Endothelial cell of hepatic sinusoid (primary cell): ENCODE results near the gene RIPK3.

Experiments
- in situ Hi-C: cut with HindIII; loops from 2 replicates; pipeline ENCODE4 v1.10.0; 2017; ENCODE audit warnings: low sequenced_read_pairs

RIPK3 gene

DNA sequence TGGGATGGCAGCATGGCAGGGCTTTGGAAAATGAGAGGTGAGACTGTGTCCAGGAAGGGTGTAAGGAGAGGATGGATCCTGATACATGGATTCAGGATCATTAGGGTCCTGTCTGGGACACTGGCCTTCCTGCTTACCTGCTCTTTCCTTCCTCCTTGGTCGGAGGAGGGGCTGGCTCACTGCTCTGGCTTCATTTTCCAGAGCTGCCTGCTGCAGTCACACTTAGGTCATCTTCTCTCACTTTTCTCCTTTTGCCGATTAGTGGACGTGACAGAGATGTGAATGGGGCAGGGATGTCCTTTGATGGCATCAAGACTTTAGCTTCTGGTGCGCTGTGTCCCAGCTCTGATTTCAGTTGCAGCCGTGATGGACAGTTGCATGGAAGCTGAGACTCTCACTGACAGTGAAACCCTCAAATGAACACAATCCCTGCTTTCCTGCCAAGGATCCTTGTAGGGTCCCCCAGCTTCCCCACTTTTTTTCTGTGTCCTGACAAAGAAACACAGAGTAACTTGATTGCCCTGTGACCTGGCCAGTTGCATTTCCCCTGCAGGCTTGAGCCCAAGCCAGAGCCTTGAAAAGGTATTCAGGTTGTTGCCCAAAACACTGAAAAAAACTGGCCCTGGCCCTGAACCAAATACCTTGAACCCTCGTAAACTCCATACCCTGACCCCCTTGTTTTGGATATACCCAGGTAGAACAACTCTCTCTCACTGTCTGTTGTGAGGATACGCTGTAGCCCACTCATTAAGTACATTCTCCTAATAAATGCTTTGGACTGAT, 31.3 kb downstream of the RIPK3 start:
- in situ Hi-C loops: no loop called here

DNA sequence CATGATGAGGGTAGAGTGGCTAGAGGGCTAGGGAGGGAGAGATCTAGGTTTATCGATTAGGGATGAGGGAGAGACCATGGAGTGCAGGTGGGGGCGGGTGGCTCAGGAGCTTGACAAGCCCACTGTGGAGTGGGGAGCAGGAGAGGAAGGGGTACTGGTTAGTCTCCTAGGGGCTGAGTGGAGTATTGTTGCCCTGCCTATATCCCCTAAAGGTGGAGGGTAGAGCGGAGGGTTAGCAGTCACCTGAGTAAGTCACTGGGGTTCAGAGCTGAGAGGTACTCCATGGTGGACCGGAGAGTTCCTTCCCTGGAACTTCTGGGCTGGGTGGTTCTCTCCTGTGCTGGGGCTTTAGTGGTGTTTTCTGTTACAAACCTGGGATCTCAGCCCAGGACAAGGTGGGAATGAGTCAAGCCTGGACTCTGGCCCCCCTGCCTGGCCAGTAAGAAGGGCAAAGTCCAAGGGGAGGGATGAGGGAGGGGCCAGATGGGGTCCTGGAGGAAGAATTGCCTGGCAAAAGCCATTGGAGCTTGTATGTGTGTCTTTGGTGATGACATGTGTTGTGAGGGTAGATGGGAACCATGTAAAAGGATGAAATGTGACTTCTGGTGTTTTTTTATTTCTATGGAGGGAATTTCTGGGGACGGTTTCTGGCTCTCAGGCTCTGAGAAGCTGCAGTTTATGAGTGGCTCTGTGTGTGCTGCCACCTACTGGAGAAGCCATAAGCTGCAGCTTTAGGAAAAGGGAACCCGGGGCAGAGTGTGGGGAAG, 32.0 kb downstream of the RIPK3 start, which contains the start of gene CIDEB:
TSS of gene CIDEB (minus strand) at position 403 of the 767 bp plus-strand sequence. CDS start at position 284, 119 bp downstream.
- in situ Hi-C loops: no loop called here

DNA sequence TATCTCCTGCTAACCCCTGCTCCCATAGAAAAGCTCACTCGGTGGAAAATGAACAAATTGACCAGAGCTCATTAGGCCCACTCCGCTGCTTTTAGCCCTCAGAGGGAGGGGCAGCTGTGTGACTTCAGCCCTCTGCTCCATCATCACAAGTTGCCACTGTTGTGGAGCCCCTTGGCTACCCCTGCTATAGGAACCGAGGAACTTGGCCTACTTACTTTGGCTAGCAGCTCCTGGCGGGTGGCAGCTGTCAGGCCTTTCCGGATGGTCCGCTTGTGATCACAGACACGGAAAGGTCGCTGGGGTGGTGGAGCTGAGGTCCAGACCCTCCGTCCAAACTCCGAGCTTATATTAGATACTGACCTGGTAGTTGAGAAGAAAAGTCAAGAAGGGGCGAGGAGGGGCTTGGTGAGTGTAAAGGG, 32.6 kb downstream of the RIPK3 start:
- in situ Hi-C loops: no loop called here

DNA sequence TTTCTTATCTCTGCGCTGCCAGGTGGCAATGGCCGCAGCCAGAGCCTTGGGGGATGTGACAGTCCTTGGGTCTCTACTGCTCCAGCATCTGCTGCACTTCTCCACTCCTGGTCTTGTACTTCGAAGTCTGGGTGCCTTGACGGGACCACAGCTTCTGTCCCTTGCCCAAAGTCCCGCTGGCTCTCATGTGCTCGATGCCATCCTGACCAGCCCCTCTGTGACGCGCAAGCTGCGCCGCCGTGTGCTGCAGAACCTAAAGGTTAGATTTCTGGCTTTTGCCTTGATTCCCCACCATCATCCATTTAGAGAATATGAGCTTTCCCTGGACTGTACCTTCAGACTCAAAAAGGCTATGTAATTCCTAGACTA, 35.8 kb downstream of the RIPK3 start:
- in situ Hi-C loops: no loop called here

DNA sequence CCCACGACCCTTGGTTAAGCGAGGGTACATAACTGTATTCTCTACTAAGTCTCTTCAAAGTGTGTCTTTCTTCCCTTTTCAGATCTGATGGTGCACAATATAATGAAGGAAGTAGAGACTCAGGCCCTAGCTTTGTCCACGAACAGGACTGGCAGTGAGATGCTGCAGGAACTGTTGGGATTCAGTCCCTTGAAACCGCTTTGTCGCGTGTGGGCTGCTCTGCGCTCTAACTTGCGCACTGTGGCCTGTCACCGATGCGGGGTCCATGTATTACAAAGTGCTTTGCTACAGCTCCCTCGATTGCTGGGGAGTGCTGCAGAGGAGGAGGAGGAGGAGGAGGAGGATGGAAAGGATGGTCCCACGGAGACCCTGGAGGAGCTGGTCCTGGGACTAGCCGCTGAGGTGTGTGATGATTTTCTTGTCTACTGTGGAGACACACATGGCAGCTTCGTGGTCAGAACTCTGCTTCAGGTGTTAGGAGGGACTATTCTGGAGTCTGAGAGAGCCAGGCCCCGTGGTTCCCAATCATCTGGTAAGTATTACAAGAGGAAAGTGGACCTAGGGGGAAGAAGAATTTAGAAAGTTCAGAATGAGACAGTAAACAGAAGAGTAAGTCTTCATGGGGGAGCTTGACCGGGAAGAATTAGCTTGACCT, 39.3 kb downstream of the RIPK3 start:
- in situ Hi-C loops: no loop called here

DNA sequence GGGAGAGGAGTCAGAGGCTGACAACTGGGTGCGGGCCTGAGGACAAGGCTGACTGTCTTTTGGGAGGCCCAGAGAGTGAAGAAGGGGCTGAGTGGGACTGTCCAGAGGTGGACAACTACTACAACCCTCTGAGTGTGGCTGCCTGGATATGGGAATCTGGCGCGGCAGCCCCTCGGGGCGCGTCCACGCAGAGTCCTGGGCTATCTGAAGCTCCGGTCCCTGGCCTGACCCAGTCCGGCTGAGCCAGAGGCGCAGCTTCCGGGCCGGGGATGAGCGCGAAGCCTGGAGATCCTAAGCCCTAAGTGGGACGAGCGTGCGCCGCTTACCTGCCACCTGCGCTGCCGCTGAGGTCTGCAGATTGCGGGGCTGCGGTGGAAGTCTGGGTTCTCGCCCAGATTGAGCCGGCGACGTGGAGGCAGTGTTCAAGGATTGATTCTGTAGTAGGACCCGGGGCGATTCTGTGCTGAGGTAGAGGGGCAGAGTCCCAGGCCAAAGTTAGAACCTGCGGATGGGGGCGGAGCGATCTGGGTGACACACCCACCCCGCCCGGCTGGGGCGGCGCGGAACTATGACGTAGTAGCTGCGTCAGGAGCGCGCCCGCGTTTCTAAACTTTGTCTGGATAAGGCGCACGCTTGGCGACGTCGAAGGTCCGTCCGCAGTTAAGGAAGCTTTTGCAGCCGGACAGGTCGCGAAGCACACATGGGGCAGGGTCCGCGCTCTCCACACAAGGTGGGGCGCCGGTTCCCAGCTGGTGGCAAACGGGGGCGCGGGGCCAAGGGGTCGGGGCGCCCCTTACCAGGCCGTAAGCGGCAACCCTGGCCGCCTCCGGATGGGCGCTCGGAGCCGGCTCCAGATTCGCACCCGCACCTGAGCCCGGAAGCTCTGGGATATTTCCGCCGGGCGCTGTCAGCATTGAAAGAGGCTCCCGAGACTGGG, 40.3 kb downstream of the RIPK3 start, which contains the start of the genes DHRS1 and NOP9:
TSS of gene DHRS1 (minus strand) at position 526 of the 937 bp plus-strand sequence. CDS start 674 bp downstream, outside the sequence.
TSS of gene NOP9 (plus strand) at position 596 of the 937 bp plus-strand sequence. CDS start at position 701, 105 bp downstream.
- in situ Hi-C loops: loop anchor here (5.0 to 10.0 kb wide), 2 partner anchors 37 to 95 kb away; partner anchors contain the start of genes TGM1 and TSSK4

DNA sequence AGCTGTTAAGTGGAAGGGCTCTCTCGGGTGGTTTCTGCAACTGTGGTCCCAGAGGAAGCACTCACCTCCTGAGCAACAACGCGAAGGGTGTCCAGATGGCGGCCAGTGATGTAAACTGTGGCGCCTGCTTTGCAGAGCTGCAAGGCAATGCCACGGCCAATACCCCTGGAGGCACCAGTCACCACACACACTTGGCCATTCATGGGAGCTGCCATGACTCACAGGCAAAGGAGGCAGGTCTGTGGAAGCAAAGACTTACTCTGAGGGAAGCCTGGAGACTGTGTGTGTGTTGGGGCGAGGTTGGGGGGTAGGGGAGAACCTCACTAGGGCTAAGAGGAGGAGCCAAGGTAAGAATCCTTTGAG, 40.9 kb downstream of the RIPK3 start:
- in situ Hi-C loops: loop anchor here (5.0 to 10.0 kb wide), 2 partner anchors 37 to 94 kb away; partner anchors contain the start of genes TGM1 and TSSK4

DNA sequence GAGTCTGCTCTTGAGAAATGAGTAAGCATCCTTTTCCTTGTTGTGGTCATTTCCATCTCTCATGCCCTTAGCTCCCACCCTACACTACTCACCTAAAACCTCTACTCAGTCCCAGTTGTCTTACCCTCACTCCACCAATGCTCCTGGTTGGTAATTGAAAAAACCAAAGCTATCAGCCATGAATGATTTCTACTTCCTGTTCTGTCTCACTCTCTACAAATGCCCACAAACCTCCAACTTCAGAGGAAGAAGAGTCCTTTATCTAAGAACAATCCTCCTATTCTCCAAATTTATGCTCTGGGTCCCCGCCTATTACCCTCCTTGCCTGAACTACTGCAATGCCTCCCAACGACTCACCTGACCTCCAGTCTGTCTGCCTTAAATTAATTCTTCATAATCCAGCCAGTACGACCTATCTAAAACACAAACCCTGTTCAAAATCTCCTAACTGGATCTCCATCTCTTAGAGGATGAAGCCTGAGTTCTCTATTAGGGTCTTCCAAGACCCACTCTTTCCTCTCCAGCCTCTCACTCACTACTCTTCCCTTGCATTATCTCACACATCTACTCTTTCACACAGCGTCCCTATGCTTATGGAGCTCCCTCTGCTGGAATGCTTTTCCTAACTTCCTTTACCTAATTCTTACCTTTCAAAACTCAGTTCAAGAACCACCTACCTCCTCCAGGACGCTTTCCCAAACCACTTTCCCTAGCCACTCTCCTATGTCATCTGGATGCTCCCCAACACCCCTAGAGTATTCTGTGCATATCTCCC, 42.4 kb downstream of the RIPK3 start:
- in situ Hi-C loops: loop anchor here (5.0 to 10.0 kb wide), 2 partner anchors 35 to 93 kb away; partner anchors contain the start of genes TGM1 and TSSK4

DNA sequence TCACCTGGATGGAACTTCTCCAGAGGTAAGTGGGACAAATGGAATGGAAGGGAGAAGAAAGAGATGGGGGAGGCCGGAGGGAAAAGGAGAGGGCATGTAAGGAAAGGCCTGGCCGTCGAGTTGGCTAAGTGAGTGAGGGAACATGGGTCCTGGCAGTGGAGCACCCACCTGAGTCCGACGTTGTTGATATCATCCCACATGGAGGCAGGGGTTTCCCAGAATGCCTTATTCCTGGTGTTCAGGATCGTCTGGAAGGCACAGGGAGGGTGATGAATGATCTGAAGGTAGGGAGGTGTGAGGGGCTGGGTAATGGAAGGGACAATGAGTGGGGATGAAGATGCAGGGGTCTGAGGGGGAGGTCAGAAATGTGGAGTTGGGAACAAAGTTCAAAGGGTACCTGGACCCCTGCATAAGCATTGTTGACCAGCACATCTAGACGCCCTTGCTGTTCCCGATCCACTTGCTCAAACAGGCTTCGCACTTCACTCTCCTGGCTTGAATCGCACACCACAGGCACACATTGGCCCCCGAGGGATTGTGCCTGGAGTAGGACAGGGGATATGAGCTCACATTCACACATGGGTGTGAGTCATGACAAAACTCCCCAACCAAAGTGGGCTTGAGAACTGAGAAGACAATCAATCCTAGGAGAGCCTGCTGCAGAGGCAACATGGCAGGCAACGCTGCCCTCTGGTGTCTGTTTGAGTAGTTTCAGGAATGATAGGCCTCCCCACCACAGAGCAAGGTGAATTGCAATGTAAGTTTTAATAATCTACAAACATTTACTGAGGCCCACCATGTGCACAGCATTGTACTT, 43.2 kb downstream of the RIPK3 start:
- in situ Hi-C loops: loop anchor here (5.0 to 10.0 kb wide), 2 partner anchors 34 to 92 kb away; partner anchors contain the start of genes TGM1 and TSSK4

DNA sequence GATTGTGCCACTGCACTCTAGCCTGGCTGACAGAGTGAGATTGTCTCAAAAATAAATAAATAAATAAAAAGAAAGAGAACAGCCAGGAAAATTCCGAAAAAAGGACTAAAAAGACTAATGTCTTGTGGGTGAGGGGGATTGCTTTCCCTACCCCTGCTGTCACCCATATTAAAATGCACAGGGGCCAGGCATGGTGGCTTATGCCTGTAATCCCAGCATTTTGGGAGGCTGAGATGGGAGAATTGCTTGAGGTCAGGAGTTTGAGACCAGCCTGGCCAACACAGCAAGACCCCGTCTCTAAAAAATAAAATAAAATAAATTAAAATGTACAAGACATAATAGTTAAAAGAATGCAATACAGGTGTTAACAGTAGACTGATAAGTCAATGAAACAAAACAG, 46.3 kb downstream of the RIPK3 start:
- in situ Hi-C loops: loop anchor here (10.0 kb wide), 1 partner anchor 89 kb away; the partner anchor contains the start of gene TSSK4

DNA sequence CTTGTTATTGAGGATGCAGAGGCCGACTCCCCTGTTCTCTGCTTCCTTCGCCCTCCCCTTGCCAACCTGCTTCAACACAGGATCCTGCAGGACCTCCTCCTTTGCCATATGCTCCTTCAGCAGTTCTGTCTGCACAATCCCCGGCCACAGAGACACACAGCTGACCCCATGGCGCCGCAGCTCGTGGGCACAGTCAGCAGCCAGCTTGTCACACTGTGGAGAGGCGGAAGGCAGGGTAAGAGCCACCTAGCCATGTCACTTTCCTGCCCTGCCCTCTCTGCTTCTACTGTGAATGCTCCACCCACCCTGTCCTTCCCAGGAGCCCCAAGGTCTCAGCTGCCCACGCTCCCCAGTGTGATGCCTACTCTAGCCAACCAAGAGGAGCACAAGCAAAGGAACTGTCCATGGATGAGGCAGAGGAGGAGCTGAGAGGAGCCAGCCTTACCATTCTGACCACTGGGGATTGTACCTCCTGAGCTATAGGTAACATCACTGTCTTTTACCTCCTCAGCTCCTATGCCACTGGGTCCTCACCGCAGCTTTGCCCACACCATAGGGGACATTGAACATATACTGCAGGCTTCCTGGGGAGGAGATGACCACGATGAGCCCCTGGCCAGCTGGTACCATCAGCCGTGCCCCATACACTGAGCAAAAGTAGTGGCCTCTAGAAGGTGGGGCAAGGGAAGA, 47.5 kb downstream of the RIPK3 start:
- in situ Hi-C loops: loop anchor here (10.0 kb wide), 1 partner anchor 87 kb away; the partner anchor contains the start of gene TSSK4

DNA sequence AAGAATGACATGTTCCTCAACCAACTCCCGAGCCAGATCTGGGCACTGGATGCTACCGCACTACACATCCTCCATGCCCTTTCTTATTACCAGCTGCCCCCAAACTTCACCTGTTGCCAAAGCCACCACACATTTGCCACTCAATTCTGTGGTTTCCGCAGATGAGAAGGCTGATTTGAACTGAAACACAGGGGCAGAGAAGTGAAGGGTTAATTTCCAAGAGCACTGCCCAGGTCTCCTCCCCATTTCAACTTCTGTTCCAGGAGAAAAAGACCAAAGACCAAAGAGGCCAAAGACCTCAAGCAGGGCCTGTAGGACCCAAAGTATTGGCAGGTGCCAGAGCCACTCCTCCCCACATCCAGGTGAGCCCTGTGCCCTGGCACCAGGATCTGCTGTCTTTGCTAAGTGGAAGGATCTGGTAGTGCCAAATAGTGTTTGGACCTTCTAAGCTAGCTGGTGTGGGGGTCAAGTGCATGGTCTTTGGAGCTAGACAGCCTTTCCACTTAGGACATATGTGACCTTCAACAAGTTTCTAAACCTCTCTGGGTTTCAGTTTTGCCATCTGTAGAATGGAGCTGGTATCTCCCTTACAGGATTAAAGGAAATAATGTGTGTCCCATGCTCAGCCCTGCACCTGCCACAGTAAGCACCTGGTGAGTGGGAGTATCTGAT, 48.2 kb downstream of the RIPK3 start:
- in situ Hi-C loops: loop anchor here (10.0 kb wide), 1 partner anchor 87 kb away; the partner anchor contains the start of gene TSSK4

DNA sequence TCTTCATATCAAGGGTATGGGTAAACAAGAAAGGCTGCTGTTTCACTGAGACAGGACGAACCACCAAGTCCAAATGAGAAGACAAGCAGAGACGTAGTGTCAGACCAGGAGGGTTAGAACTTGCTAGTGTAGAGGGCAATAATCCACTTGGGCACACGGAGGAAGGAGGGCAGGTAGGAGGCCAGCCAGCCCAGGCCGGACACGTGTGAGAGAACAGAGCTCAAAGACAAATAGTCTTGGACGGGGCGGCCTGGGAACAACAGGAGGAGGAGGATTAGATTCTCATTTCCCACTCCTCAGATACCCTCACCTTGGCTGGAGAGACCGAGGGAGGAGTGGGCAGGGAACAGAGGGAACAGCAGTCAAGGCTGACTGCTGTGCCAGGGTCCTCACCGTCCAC, 49.0 kb downstream of the RIPK3 start:
- in situ Hi-C loops: loop anchor here (10.0 kb wide), 1 partner anchor 86 kb away; the partner anchor contains the start of gene TSSK4

DNA sequence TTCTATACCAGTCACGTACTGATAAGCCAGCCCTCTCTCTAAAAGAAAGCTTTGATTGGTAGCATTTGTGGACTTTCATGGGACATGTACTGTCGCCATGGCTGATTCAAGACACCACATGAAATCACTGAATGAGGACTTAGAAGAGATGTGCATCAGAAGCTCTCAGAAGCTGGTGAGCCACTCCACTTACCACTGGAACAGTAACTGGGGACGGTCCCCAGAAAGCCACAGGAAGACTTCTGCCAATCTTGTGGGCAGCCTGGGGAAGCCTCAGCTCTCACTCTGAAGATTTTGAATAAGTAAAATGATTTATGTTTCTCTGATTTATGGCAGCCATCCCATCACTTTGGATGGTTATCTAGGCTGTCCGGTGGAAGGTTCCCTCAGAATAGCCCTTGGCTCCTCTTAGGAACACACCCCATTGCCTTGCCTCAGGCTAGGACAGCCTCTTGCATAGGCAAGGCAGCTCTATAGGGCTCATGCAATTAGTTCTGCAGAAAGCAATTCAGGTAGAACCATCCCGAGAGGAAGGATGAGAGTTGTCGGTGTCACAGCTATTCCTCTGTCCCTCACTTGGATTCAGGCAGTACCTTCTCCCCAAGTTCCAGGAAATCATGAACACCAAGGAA, 50.0 kb downstream of the RIPK3 start:
- in situ Hi-C loops: loop anchor here (10.0 kb wide), 1 partner anchor 85 kb away; the partner anchor contains the start of gene TSSK4

DNA sequence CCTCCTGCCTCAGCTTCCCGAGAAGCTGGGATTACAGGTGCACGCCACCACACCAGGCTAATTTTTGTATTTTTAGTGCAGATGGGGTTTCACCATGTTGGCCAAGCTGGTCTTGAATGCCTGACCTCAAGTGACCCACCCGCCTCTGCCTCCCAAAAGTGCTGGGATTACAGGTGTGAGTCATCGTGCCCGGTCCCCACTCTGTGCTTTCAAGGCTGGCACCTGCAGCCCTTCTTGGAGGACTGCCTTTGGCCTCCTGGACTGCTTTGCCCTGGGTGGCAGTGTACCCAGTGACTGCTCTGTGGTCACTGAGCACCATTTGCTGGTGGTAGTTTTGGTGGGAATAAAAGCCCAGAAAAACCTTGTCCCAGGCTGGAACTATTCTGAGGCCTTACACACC, 52.8 kb downstream of the RIPK3 start:
- in situ Hi-C loops: no loop called here
